ENCODE results near the gene MAPRE2.
A peak's percentile ranks its signal among the peaks of the same experiment; 100 is the strongest.

MAPRE2 gene

DNA sequence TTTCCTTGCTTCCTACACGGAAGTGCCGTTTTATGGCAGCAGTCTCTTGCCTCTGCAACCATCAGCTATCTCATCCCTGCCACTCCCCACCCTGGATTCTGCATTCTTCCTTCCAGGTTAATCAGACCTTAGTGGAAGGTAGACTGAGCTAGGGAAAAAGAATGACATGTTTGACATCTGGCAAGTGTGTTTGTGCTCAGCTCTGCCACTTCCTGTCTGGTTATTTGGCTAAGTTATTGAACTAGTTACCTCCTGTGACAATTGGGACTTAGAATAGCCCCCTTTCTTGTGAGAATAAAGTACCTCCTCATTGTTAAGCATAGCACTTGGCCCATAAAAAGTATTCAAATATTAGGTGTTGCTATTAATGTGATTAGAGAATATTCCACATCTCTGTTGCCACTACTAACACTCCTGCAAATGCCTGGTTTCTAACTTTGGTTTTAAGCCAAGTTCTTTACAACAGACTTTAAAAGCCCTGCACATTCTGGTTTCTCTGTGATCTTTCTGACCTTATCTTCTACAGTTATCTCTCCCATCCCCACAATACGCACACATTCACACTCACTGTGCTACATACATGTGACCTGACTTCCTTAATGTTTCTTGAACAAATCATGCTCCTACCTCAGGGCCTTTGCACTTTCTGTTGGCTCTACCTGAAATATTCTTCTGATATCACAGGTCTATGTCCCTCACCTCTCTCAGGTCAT lies 10.8 kb upstream of the MAPRE2 start:
- DNase-seq (ENCODE audit: low read depth in 2 of 2) = no peak
- TF ChIP-seq, protein P1, sequence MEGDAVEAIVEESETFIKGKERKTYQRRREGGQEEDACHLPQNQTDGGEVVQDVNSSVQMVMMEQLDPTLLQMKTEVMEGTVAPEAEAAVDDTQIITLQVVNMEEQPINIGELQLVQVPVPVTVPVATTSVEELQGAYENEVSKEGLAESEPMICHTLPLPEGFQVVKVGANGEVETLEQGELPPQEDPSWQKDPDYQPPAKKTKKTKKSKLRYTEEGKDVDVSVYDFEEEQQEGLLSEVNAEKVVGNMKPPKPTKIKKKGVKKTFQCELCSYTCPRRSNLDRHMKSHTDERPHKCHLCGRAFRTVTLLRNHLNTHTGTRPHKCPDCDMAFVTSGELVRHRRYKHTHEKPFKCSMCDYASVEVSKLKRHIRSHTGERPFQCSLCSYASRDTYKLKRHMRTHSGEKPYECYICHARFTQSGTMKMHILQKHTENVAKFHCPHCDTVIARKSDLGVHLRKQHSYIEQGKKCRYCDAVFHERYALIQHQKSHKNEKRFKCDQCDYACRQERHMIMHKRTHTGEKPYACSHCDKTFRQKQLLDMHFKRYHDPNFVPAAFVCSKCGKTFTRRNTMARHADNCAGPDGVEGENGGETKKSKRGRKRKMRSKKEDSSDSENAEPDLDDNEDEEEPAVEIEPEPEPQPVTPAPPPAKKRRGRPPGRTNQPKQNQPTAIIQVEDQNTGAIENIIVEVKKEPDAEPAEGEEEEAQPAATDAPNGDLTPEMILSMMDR (IDR thresholded peaks at IDR 0.05; ENCODE audit: low read depth, low read length) = no peak
- no peak overlapping the region for H3K4me3 ChIP-seq (replicated peaks in 1 of 2; ENCODE audit: low read depth in 2 of 2, low read length in 2 of 2)

GRCh38 chr18:35032113-35032512 lies 9.1 kb upstream of the MAPRE2 start:
- TF ChIP-seq, protein P1 (IDR thresholded peaks at IDR 0.05; ENCODE audit: low read depth, low read length) = no peak
- H3K4me3 ChIP-seq (replicated peaks in 1 of 2; ENCODE audit: low read depth in 2 of 2, low read length in 2 of 2) = no peak overlapping the region
- DNase-seq (ENCODE audit: low read depth in 2 of 2) = no peak

DNA sequence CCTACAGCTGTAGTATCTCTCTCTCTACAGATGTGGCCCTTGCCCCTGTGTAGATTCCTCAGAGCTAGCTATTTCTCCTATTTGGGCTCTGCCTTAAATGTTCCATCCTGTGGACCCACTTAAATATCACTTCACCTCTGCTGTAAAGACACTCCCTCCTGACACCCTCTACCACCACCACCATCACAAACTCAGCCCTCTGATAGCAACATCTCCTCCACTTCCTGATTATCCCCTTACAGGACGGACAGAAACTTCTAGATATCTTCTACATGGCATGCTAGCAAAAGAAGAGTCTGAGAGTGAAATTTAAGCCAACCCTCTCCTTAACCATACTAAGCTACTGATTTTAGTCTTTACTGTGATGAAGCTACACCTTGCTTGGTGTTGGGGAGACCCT lies 3.2 kb upstream of the MAPRE2 start:
- TF ChIP-seq, protein P1 (IDR thresholded peaks at IDR 0.05; ENCODE audit: low read depth, low read length) = no peak
- no peak for DNase-seq (ENCODE audit: low read depth in 2 of 2)

GRCh38 chr18:35038881-35039491 lies 2.2 kb upstream of the MAPRE2 start:
- H3K4me3 ChIP-seq (replicated peaks in 1 of 2; ENCODE audit: low read depth in 2 of 2, low read length in 2 of 2) = no peak overlapping the region
- DNase-seq (ENCODE audit: low read depth in 2 of 2) = no peak
- TF ChIP-seq, protein P1 (IDR thresholded peaks at IDR 0.05; ENCODE audit: low read depth, low read length) = no peak

More for the DNA sequence above, 3.2 kb upstream of the MAPRE2 start:
- no peak overlapping the region for H3K4me3 ChIP-seq (replicated peaks in 1 of 2; ENCODE audit: low read depth in 2 of 2, low read length in 2 of 2)

DNA sequence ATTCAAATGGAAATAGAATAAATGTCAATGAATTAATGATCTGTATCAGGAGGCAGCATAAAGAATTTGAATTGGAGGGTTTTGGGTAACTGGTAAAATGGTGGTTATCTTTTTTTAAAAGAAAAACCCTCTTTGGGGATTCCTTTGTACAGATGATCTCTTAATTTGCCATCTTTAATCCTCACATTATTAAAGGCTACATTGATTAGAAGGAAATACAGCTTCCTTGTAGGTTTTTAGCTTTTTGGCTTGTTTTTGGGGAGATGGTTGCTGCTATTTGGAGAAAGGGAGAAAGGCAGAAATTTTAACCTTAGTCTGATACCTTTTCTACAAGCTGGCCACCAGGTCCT lies 600 bp upstream of the MAPRE2 start:
- TF ChIP-seq, protein P1 (IDR thresholded peaks at IDR 0.05; ENCODE audit: low read depth, low read length) = no peak
- no peak for DNase-seq (ENCODE audit: low read depth in 2 of 2)
- H3K4me3 ChIP-seq (replicated peaks in 1 of 2; ENCODE audit: low read depth in 2 of 2, low read length in 2 of 2) = no peak overlapping the region

DNA sequence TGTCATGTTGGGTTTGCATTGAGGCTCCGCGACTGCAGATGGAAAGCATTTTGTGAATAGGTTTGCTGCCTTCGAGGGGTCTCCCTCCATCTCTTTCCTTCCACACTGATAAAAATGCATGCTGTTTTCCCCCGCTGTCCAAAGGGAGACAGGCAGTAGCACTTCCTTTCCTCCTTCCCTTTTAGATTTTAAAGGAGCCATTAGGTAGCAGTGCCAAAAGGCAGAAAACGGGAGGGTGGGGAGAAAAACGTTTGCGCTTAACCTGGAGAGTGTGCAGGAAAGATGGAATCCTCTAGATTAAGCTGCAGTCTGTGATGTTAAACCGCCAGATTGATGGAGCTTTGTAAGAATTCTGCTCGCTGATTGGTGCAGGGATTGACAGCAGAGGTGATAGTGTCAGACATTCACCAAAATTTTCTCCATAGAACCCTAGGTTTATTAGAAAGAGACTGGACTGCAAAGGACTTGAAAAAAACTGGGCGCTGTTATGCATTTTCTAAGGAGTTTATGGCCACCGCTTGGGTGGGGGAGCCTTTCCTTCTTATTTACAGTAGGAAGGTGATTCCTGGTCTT lies 688 bp downstream of the MAPRE2 start:
- TF ChIP-seq, protein P1 (IDR thresholded peaks at IDR 0.05; ENCODE audit: low read depth, low read length) = no peak
- peak; percentile 12 to 32 for DNase-seq (ENCODE audit: low read depth in 2 of 2)
- peak overlapping the region; percentile 92 for H3K4me3 ChIP-seq (replicated peaks in 1 of 2; ENCODE audit: low read depth in 2 of 2, low read length in 2 of 2)

Measured in cardiac fibroblast (primary cell).